GM18873 (cell line): ENCODE results near the gene TCAIM.

Source experiments
- ATAC-seq: cut with Tn5 transposase; IDR thresholded peaks from one replicate; pipeline ENCODE4 v1.9.1; 2021; ENCODE audit warnings: mild to moderate bottlenecking, moderate library complexity, moderate number of reproducible peaks; ENCODE audit not compliant: unreplicated experiment, low FRiP score

The TCAIM gene, protein sequence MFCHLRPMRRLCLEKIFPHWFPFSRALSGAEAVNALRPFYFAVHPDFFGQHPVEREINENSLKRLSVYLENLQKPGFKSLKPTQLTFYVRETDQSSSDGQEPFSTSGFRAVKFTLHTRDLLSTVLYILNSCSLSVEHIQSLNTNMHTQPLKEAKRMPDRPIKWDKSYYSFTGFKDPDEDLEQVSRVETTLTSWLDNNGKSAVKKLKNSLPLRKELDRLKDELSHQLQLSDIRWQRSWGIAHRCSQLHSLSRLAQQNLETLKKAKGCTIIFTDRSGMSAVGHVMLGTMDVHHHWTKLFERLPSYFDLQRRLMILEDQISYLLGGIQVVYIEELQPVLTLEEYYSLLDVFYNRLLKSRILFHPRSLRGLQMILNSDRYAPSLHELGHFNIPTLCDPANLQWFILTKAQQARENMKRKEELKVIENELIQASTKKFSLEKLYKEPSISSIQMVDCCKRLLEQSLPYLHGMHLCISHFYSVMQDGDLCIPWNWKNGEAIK

GRCh38 chr3:44338010-44338827 is at the start of gene TCAIM:
TCAIM (plus strand) TSS chr3:44338766; CDS start chr3:44354783, 16,017 bp downstream.
- peak; percentile 93 for ATAC-seq

DNA sequence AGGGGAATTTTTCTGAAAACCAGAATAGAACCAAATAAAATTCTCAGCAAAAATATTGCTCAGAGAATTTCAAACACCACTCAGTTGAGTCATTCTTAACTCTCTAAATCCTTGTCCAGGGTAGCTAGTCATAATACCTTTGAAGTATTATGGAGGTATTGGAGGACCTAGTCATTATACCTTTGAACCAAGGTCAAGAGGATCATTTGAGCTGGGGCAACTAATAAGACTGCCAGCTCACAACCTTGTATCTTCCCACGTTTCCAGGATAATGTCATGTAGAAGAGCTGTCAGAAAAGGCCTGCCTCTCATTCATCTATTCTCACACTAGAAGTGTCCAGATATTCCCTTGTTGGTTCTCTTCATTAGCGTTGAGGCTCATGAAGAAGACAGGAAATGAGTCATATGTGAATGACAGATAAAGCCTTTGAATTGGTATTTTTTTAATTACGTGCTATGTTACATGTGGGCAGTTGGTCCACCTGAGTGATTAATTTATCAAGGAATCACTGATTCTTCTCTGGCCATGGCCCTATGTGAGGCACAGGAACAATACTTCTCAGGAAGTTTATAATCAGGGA is 48.6 kb upstream of the TCAIM start:
- no peak for ATAC-seq

DNA sequence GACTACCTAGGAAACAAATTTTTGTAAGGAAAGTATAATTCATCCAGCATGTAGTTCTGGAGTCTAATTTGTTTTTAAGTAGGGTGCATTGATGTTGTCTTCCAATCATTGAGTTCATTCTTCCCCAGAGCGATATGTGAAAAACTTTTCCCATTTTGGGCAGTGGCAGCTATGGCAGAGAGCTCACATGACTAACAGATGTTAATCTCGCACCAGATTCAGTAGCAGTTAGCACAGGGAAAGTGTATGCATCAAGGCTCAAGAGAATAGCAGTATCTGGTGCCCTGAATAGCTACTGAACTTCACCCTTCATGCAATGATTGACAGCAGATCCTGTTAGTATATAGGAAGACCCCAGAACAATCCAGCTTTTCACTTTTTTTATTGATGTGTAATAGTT is 46.3 kb upstream of the TCAIM start:
- no peak for ATAC-seq

GRCh38 chr3:44292947-44293346 is 45.6 kb upstream of the TCAIM start:
- no peak for ATAC-seq

DNA sequence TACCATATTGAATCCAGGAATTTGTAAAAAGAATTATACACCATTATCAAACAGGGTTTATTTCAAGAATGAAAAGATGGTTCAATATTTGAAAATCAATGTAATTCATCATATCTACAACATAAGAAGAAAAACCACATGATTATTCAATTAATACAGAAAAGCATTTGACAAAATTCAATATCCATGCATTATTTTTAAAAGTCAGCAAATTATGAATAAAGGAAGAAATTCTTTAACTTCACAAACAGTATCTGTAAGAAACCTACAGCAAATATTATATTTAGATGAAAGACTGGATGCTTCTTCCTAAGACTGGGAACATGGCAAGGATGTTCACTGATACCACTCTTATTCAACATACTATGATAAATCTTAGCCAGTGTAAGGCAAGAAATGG is 41.3 kb upstream of the TCAIM start:
- no peak for ATAC-seq

GRCh38 chr3:44301746-44302145 is 36.8 kb upstream of the TCAIM start:
- ATAC-seq = no peak

DNA sequence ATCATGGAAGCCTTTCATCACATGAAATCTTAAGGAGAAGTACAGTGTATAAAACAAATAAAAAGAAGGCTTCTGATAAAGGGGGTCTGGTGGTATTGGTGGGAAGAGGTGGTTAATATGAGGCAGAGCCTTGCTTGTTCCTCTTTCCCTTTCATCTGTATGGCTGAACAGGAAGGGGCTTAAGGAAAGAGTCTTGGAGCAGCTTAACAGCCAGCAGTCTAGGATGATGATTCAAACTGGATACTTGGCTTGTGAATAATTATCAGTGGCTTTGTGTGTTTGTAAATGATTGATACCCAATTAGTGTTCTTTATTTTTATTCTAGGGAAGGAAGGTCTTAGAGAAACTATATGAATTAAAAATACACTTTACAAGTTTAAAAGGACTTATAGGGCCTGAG is 29.1 kb upstream of the TCAIM start:
- ATAC-seq = no peak

- no peak for ATAC-seq
Observed at GRCh38 chr3:44318891-44319311, 19.7 kb upstream of the TCAIM start.

- ATAC-seq = no peak
Observed at GRCh38 chr3:44321335-44321734, 17.2 kb upstream of the TCAIM start.

- no peak for ATAC-seq
Observed at GRCh38 chr3:44323341-44323955, 15.1 kb upstream of the TCAIM start.

GRCh38 chr3:44324584-44324983 is 14.0 kb upstream of the TCAIM start:
- ATAC-seq = no peak

GRCh38 chr3:44326019-44326418 is 12.5 kb upstream of the TCAIM start:
- ATAC-seq = no peak

DNA sequence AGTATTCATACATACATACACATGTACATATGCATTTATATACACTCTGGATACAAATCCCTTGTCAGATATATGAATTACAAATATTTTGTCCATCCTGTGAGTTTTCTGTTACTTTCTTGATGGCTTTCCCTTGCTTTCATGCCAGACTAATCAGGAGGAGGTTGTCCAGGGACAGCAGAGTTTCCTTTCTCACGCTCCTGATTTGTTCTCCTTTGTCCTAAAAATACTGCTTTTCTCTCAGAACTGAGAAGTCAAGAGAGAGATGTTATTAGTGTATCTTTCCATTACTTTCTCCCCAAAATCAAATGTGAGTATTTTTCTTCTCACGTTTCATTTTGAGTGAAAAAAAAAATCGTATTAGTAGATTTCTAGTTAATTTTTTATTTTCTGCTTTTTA is 12.1 kb upstream of the TCAIM start:
- ATAC-seq = no peak

GRCh38 chr3:44329946-44330345 is 8.6 kb upstream of the TCAIM start:
- no peak for ATAC-seq

DNA sequence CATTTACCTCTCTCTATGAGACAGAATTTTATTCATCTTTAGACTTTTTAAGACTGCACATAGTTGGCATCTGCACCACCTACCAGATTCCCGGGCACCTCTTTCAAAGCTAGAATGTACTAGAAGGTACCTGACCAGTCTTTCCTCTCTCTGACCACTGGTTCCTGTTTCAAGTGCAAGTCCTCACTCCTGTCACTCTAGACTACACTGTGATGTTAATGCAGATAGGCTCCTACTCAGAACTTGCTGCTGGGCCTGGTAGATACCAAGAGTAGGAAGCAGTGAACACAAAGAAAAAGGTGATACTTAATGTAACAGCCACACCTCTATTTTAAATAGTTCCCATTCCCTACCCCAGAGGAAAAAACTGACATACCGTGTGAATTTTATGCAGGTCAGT is 8.1 kb upstream of the TCAIM start:
- no peak for ATAC-seq

DNA sequence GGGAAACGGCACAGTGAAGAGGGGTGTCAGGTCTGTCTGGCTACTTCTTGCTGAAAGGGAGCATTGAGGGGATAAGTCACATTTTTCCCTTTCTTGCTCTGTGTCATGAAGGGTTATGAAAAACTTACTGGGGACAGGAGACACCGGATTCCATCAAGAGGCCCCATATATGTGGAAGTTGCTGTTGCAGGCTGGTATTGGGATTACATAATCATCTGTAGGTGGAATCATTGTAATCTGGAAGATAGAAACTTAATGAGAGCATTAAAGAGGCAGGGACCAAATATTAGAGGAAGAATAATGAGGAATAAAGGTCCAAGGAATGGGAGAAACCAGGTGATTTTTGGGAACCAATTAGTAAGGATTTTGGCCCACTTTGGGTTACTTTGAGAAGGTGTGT is 4.2 kb upstream of the TCAIM start:
- no peak for ATAC-seq

- ATAC-seq = no peak
Observed at GRCh38 chr3:44337248-44337785, 1.2 kb upstream of the TCAIM start.

GRCh38 chr3:44338828-44339127 is 212 bp downstream of the TCAIM start:
- ATAC-seq = no peak

DNA sequence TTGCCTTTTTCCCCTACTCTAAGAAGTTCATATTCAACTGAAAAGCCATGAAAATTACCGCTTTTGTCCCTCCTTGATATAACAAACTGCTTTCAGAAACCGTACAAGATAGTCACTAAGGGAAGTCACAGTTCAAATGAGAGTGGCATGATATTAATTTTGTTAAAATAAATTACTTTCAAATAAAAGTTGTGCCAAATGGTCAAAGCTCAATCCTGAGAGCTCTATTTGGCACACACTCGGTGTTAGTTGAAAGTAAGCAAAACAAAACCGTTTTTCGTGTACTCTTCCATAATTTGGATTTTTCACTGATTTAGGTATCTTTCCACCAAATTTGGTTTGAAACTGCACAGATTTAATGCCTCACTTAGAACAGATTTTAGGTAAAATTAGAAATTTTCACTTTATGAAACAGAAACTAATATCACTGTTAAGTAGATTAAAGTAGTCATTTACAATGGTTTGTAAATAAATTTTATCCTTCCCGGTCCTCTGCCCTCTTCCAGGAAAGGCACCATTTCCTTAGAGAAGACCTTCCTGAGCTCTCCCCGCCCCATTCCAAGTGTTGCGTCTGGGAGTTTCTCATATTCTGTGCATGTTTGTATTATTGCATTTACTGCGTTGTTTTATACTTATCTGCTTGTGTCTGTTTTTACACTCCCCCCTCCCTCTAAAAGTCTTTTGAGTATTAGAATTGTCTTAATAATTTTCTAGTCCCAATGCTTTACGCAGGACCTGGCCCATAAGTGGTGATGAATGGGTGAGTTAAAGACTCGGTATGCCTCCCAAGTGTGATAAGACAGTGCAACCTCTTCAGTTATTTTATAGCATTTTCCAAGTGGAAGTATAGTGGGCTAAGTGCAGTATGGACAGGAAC is 853 bp downstream of the TCAIM start:
- no peak for ATAC-seq

DNA sequence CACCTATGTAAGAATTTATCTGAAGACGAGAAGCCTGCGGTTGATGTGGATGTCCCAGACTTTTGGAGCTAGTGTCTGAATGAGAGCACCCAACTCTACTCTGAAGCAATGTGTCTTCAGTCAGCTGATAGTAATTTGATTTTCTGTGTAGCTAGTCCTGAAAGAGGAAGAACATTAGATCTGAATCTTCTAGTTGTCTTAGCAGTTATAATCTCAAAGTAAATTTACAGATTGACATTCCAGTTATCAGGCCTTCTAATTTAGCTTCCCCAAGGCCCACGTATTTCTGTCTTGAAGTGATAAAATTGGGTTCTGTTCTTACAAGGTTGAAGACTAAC is 1.5 kb downstream of the TCAIM start:
- no peak for ATAC-seq
